Neural progenitor cell (in vitro differentiated cells): ENCODE measurements around the gene PORCN. TPM values are rescaled to one million over a fixed set of nuclear protein-coding genes. Genes with fewer than 3 reads are reported as not detected.

Experiments
- DNase-seq: peaks from one replicate; pipeline ENCODE4 v3.0.0-alpha.2; 2016; ENCODE audit warnings: low spot score
- H2AFZ ChIP-seq: fragments of 200-600 bp; sonication (generic); replicated peaks from 2 replicates; pipeline ENCODE4 v1.6.1; 2016; ENCODE audit warnings: antibody characterized with exemption
- H3F3A ChIP-seq: fragments of 200-600 bp; sonication (generic); 2 replicates; pipeline ENCODE4 v1.6.1; 2016; ENCODE audit warnings: antibody characterized with exemption, low read depth
- H3K27ac ChIP-seq: fragments of 200-600 bp; sonication (generic); 2 replicates; pipeline ENCODE4 v1.5.1; 2016; ENCODE audit warnings: mild to moderate bottlenecking
- H3K27me3 ChIP-seq: fragments of 200-600 bp; sonication (generic); 2 replicates; pipeline ENCODE4 v1.6.1; 2016; ENCODE audit warnings: mild to moderate bottlenecking, moderate library complexity
- H3K36me3 ChIP-seq: fragments of 200-600 bp; sonication (generic); 2 replicates; pipeline ENCODE4 v1.5.1; 2016
- H3K4me1 ChIP-seq: fragments of 200-600 bp; sonication (generic); 2 replicates; pipeline ENCODE4 v1.6.1; 2016; ENCODE audit warnings: mixed run types
- H3K4me2 ChIP-seq: fragments of 200-600 bp; sonication (generic); 2 replicates; pipeline ENCODE4 v1.6.1; 2016
- H3K4me3 ChIP-seq: fragments of 200-600 bp; sonication (generic); 2 replicates; pipeline ENCODE4 v1.5.1; 2016
- H3K79me2 ChIP-seq: fragments of 200-600 bp; sonication (generic); 2 replicates; pipeline ENCODE4 v1.6.1; 2016; ENCODE audit warnings: low read depth
- H3K9ac ChIP-seq: fragments of 200-600 bp; sonication (generic); 2 replicates; pipeline ENCODE4 v1.6.1; 2016
- H3K9me3 ChIP-seq: fragments of 200-600 bp; sonication (generic); 2 replicates; pipeline ENCODE4 v1.5.1; 2016; ENCODE audit warnings: low read depth
- H4K20me1 ChIP-seq: fragments of 200-600 bp; sonication (generic); 2 replicates; pipeline ENCODE4 v1.6.1; 2016; ENCODE audit warnings: low read depth
- H3K27ac Mint-ChIP-seq: 3 replicates; pipeline ENCODE4 v1.8.0; 2021; ENCODE audit warnings: mixed read lengths
- H3K27me3 Mint-ChIP-seq: 2 replicates; pipeline ENCODE4 v1.8.0; 2022; ENCODE audit warnings: low read depth, mild to moderate bottlenecking, inconsistent platforms, moderate library complexity, mixed read lengths; ENCODE audit not compliant: insufficient read depth
- H3K36me3 Mint-ChIP-seq: 3 replicates; pipeline ENCODE4 v1.8.0; 2021; ENCODE audit warnings: mixed read lengths
- H3K4me1 Mint-ChIP-seq: 3 replicates; pipeline ENCODE4 v1.8.0; 2021; ENCODE audit warnings: mixed read lengths
- H3K4me3 Mint-ChIP-seq: 3 replicates; pipeline ENCODE4 v1.8.0; 2021; ENCODE audit warnings: mild to moderate bottlenecking, moderate library complexity, mixed read lengths
- H3K9me3 Mint-ChIP-seq: 3 replicates; pipeline ENCODE4 v1.8.0; 2020; ENCODE audit warnings: mixed read lengths
- EZH2 ChIP-seq: fragments of 200-600 bp; sonication (generic); IDR thresholded peaks from 2 replicates; pipeline ENCODE4 v1.6.1; 2017; ENCODE audit warnings: antibody characterized with exemption, mild to moderate bottlenecking, moderate library complexity
- EZH2phosphoT487 ChIP-seq: fragments of 200-600 bp; sonication (generic); IDR thresholded peaks from 2 replicates; pipeline ENCODE4 v1.6.1; 2017; ENCODE audit warnings: antibody characterized with exemption
- total RNA-seq: library from RNA; depleted of rRNA; stranded (reverse); fragments of >200 nt; gene quantifications from 2 replicates; pipeline ENCODE4 v1.2.3, GENCODE V29; 2015; ENCODE audit warnings: low replicate concordance
- TF ChIP-seq, protein P1 (sequence below): fragments of 200-600 bp; sonication (generic); IDR thresholded peaks from 2 replicates; pipeline ENCODE4 v1.5.1; 2017; ENCODE audit warnings: antibody characterized with exemption, mild to moderate bottlenecking

The PORCN gene
- total RNA-seq, 1 donor from 2014 or later: 10.8 TPM

DNA sequence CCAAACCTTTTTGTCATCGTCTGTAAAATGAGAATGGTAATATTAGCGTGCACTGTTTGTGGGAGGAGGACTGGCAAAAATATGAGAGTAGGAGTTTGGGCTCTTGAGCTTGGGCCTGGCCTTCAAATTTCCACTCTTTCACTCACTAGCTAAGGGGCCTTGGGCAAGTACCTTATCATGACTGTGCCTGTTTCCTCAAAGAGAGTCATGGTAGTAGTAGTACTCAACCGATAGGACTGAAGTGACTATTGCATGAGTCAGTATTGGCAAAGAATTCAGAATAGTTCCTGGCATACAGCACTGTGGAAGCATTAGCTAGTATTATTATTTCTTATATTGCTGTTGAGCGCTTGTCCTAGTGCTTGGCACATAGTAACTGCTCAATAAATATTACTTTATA lies 49.5 kb downstream of the PORCN start:
- H3F3A ChIP-seq: no peaks in the 10 kb centered on the region
- H3K9me3 ChIP-seq: no peaks in the 10 kb centered on the region
- no peak overlapping the region for H2AFZ ChIP-seq
- no peak for DNase-seq
- no peaks in the 10 kb centered on the region for H3K4me1 ChIP-seq
- H3K4me2 ChIP-seq: no peak overlapping the region
- no peak overlapping the region for H3K9ac ChIP-seq
- H3K4me1 Mint-ChIP-seq: no peaks in the 10 kb centered on the region
- H3K4me3 ChIP-seq: no peak overlapping the region
- no peaks in the 10 kb centered on the region for H3K27me3 ChIP-seq
- H3K27ac Mint-ChIP-seq: no peak overlapping the region
- TF ChIP-seq EZH2 (no peak), EZH2phosphoT487 (no peak)
- TF ChIP-seq, protein P1, sequence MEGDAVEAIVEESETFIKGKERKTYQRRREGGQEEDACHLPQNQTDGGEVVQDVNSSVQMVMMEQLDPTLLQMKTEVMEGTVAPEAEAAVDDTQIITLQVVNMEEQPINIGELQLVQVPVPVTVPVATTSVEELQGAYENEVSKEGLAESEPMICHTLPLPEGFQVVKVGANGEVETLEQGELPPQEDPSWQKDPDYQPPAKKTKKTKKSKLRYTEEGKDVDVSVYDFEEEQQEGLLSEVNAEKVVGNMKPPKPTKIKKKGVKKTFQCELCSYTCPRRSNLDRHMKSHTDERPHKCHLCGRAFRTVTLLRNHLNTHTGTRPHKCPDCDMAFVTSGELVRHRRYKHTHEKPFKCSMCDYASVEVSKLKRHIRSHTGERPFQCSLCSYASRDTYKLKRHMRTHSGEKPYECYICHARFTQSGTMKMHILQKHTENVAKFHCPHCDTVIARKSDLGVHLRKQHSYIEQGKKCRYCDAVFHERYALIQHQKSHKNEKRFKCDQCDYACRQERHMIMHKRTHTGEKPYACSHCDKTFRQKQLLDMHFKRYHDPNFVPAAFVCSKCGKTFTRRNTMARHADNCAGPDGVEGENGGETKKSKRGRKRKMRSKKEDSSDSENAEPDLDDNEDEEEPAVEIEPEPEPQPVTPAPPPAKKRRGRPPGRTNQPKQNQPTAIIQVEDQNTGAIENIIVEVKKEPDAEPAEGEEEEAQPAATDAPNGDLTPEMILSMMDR: no peak
- no peak overlapping the region for H3K4me3 Mint-ChIP-seq
- no peaks in the 10 kb centered on the region for H4K20me1 ChIP-seq
- H3K9me3 Mint-ChIP-seq: peaks cover 11% of the 10 kb centered on the region
- no peaks in the 10 kb centered on the region for H3K27me3 Mint-ChIP-seq
- H3K36me3 Mint-ChIP-seq: peaks cover 4% of the 10 kb centered on the region
- H3K79me2 ChIP-seq: no peaks in the 10 kb centered on the region
- H3K27ac ChIP-seq: no peak overlapping the region
- no peaks in the 10 kb centered on the region for H3K36me3 ChIP-seq

DNA sequence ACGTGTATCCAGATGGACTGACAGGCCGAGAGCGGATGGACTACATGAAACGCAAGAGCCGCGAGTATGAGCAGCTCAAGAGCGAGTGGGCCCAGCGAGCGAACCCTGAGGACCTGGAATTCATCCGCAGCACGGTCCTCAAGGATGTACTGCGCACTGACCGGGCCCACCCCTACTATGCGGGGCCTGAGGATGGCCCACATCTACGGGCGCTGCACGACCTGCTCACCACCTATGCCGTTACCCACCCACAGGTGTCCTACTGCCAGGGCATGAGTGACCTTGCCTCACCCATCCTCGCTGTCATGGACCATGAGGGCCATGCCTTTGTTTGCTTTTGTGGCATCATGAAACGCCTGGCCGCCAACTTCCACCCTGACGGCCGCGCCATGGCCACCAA lies 50.8 kb downstream of the PORCN start:
- Histone ChIP-seq H3K4me3 (no peak overlapping the region), H3K4me1 (no peaks in the 10 kb centered on the region), H3K9me3 (no peaks in the 10 kb centered on the region), H4K20me1 (no peaks in the 10 kb centered on the region), H3K9ac (no peak overlapping the region), H3K79me2 (no peaks in the 10 kb centered on the region), H3K36me3 (no peaks in the 10 kb centered on the region), H3F3A (no peaks in the 10 kb centered on the region), H3K27me3 (no peaks in the 10 kb centered on the region), H3K4me2 (no peak overlapping the region), H2AFZ (no peak overlapping the region), H3K27ac (no peak overlapping the region)
- Mint-ChIP-seq H3K4me3 (no peak overlapping the region), H3K36me3 (peaks cover 4% of the 10 kb centered on the region), H3K4me1 (no peaks in the 10 kb centered on the region), H3K27me3 (no peaks in the 10 kb centered on the region), H3K27ac (no peak overlapping the region), H3K9me3 (peaks cover 10% of the 10 kb centered on the region)
- TF ChIP-seq EZH2: no peak
- TF ChIP-seq, protein P1: no peak
- no peak for TF ChIP-seq EZH2phosphoT487
- no peak for DNase-seq

DNA sequence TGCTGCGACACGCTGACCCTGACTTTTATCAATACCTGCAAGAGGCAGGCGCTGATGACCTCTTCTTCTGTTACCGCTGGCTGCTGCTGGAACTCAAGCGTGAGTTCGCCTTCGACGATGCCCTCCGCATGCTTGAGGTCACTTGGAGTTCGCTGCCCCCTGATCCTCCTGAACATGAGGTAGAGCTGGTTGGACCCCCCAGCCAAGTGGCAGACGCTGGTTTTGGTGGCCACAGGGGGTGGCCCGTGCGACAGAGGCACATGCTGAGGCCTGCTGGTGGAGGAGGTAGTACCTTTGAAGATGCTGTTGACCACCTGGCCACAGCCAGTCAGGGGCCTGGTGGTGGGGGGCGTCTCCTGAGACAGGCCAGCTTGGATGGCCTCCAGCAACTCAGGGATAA lies 51.3 kb downstream of the PORCN start:
- TF ChIP-seq EZH2 (no peak), EZH2phosphoT487 (no peak)
- TF ChIP-seq, protein P1: no peak
- H3F3A ChIP-seq: no peaks in the 10 kb centered on the region
- Mint-ChIP-seq H3K9me3 (peaks cover 7% of the 10 kb centered on the region), H3K4me1 (no peaks in the 10 kb centered on the region), H3K27ac (no peak overlapping the region), H3K27me3 (no peaks in the 10 kb centered on the region), H3K36me3 (peaks cover 4% of the 10 kb centered on the region), H3K4me3 (no peak overlapping the region)
- no peak overlapping the region for H3K9ac ChIP-seq
- H3K4me2 ChIP-seq: no peak overlapping the region
- no peak overlapping the region for H3K4me3 ChIP-seq
- H3K79me2 ChIP-seq: no peaks in the 10 kb centered on the region
- H3K9me3 ChIP-seq: no peaks in the 10 kb centered on the region
- H4K20me1 ChIP-seq: no peaks in the 10 kb centered on the region
- H3K36me3 ChIP-seq: no peaks in the 10 kb centered on the region
- DNase-seq: no peak
- H3K27me3 ChIP-seq: no peaks in the 10 kb centered on the region
- H3K27ac ChIP-seq: no peak overlapping the region
- no peaks in the 10 kb centered on the region for H3K4me1 ChIP-seq
- H2AFZ ChIP-seq: no peak overlapping the region
